Fibroblast of skin of left biceps (primary cell): ENCODE data around the gene KNOP1.
"Not testable (repeated sequence)": the region's sequence is repeated elsewhere in the genome, so short reads cannot be mapped to it uniquely, and the experiment has no call there.

Experiments
- DNase-seq, 2 experiments: peaks; one replicate each; pipeline ENCODE4 v3.0.0-alpha.2; 2013; ENCODE audit warnings: low read depth in 2 of 2

The KNOP1 gene

GRCh38 chr16:19741354-19741753 lies 23.3 kb upstream of the KNOP1 start:
- DNase-seq: no peak

GRCh38 chr16:19737306-19738038 lies 19.4 kb upstream of the KNOP1 start:
- DNase-seq: no peak

- no peak for DNase-seq
These were observed 17.2 kb upstream of the KNOP1 start for GRCh38 chr16:19735074-19735867.

GRCh38 chr16:19733551-19733950 lies 15.5 kb upstream of the KNOP1 start:
- no peak for DNase-seq

GRCh38 chr16:19728636-19728965 lies 10.6 kb upstream of the KNOP1 start:
- DNase-seq: no peak

- no peak for DNase-seq
These were observed 5.0 kb upstream of the KNOP1 start for GRCh38 chr16:19722981-19723380.

GRCh38 chr16:19722269-19722952 lies 4.4 kb upstream of the KNOP1 start:
- DNase-seq: no peak

GRCh38 chr16:19718624-19718965 lies 568 bp upstream of the KNOP1 start:
- no peak for DNase-seq

- DNase-seq: no peak
These were observed 713 bp downstream of the KNOP1 start for GRCh38 chr16:19717314-19717713.

- DNase-seq: not testable (repeated sequence)
These were observed 1.3 kb downstream of the KNOP1 start for GRCh38 chr16:19716728-19717127.

GRCh38 chr16:19716183-19716582 lies 1.8 kb downstream of the KNOP1 start:
- DNase-seq: no peak

GRCh38 chr16:19715566-19715965 lies 2.5 kb downstream of the KNOP1 start:
- DNase-seq: no peak

- no peak for DNase-seq
These were observed 4.3 kb downstream of the KNOP1 start for GRCh38 chr16:19713697-19714096.

GRCh38 chr16:19712418-19713058 lies 5.5 kb downstream of the KNOP1 start:
- no peak for DNase-seq

GRCh38 chr16:19711643-19712042 lies 6.4 kb downstream of the KNOP1 start:
- DNase-seq: no peak

GRCh38 chr16:19710991-19711545 lies 7.0 kb downstream of the KNOP1 start:
- DNase-seq: no peak

GRCh38 chr16:19710191-19710908 lies 7.7 kb downstream of the KNOP1 start:
- DNase-seq: no peak

GRCh38 chr16:19709381-19710136 lies 8.5 kb downstream of the KNOP1 start:
- DNase-seq: no peak

GRCh38 chr16:19708296-19709205 lies 9.5 kb downstream of the KNOP1 start:
- no peak for DNase-seq
